AG04450 (cell line): ENCODE results near the gene EP400. TPM values are rescaled to one million over a fixed set of nuclear protein-coding genes. Genes with fewer than 3 reads are reported as not detected.

Experiments
- CTCF ChIA-PET: fragments of 300-600, 350-600 bp; formaldehyde crosslinking; extraction: SDS; loops from one replicate; lab custom pipeline; 2022; ENCODE audit warnings: antibody characterized with exemption, inconsistent platforms; lab: Charles Lee
- POLR2A ChIA-PET: fragments of 350-600 bp; formaldehyde crosslinking; extraction: SDS; loops from one replicate; lab custom pipeline; 2021; ENCODE audit warnings: antibody characterized with exemption, inconsistent platforms; lab: Yijun Ruan, JAX
- DNase-seq: peaks from one replicate; pipeline ENCODE4 v3.0.0-alpha.2; 2011; ENCODE audit warnings: low read depth, low spot score
- H3K27ac ChIP-seq: one replicate; pipeline ENCODE4 v1.5.1; 2012; ENCODE audit warnings: low read depth, low read length, control low read depth
- H3K27me3 ChIP-seq: one replicate; pipeline ENCODE4 v1.6.0; 2012; ENCODE audit warnings: low read length; ENCODE audit not compliant: control insufficient read depth, insufficient read depth
- H3K4me3 ChIP-seq: 2 replicates; pipeline ENCODE4 v1.5.1; 2011; ENCODE audit warnings: mild to moderate bottlenecking, low read depth, low read length, control low read depth
- H3K9me3 ChIP-seq: 2 replicates; pipeline ENCODE4 v1.5.1; 2012; ENCODE audit warnings: low read length; ENCODE audit not compliant: control insufficient read depth, insufficient read depth
- polyA plus RNA-seq: library from polyadenylated mRNA; depleted of rRNA; stranded (reverse); fragments of >200 nt; gene quantifications from 2 replicates; pipeline ENCODE4 v1.2.3, GENCODE V29; 2011
- TF ChIP-seq, protein P1 (sequence below): IDR thresholded peaks from 2 replicates; pipeline ENCODE4 v1.5.1; 2011; ENCODE audit warnings: low read depth, low read length, control low read depth, inconsistent platforms

Gene EP400
- polyA plus RNA-seq, 1 experiment = 5.4 TPM

DNA sequence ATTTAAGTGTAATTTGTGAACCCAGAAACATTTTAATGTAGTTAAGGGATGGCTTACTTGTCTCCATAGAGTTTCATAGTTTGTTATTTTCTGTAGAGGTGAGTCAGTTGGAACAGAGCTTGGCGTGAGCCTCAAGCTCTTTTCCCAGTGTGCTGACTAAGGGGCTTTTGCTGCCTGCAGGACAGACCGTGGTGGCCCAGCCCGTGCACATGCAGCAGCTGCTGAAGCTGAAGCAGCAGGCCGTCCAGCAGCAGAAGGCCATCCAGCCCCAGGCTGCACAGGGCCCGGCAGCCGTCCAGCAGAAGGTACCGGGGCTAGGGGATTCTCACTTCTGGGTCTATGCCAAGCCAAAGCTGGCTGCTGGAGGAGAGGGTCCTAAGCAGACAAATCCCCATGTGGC is 117.4 kb downstream of the EP400 start:
- no peaks in the 10 kb centered on the region for H3K27me3 ChIP-seq
- ChIA-PET CTCF (no interaction called here), POLR2A (no interaction called here)
- no peak for DNase-seq
- H3K27ac ChIP-seq = no peak overlapping the region
- no peaks in the 10 kb centered on the region for H3K9me3 ChIP-seq
- TF ChIP-seq, protein P1, sequence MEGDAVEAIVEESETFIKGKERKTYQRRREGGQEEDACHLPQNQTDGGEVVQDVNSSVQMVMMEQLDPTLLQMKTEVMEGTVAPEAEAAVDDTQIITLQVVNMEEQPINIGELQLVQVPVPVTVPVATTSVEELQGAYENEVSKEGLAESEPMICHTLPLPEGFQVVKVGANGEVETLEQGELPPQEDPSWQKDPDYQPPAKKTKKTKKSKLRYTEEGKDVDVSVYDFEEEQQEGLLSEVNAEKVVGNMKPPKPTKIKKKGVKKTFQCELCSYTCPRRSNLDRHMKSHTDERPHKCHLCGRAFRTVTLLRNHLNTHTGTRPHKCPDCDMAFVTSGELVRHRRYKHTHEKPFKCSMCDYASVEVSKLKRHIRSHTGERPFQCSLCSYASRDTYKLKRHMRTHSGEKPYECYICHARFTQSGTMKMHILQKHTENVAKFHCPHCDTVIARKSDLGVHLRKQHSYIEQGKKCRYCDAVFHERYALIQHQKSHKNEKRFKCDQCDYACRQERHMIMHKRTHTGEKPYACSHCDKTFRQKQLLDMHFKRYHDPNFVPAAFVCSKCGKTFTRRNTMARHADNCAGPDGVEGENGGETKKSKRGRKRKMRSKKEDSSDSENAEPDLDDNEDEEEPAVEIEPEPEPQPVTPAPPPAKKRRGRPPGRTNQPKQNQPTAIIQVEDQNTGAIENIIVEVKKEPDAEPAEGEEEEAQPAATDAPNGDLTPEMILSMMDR = no peak
- H3K4me3 ChIP-seq = no peak overlapping the region

DNA sequence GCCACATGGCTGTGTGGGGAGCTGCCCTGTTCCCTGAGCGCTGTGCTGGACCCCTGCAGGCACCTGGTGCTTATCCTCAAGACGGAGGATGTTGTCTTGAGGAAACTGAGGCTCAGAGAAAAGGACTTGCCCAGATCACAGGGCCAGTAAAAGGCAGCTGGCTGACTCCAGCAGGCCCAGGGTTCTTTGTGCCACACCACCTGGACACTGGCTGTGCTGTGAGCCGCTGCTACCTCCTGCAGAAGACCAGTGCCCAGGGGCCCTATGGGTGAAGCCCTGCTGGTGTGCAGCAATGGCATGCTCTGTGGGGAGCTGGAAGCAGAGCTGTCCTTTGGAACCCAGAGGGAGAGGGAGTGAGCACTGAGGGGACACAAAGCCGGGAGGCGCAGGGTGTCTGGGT is 118.5 kb downstream of the EP400 start:
- Histone ChIP-seq H3K4me3 (no peak overlapping the region), H3K27me3 (no peaks in the 10 kb centered on the region), H3K27ac (no peak overlapping the region), H3K9me3 (no peaks in the 10 kb centered on the region)
- DNase-seq = no peak
- POLR2A ChIA-PET = no interaction called here
- TF ChIP-seq, protein P1 = no peak
- CTCF ChIA-PET = no interaction called here

DNA sequence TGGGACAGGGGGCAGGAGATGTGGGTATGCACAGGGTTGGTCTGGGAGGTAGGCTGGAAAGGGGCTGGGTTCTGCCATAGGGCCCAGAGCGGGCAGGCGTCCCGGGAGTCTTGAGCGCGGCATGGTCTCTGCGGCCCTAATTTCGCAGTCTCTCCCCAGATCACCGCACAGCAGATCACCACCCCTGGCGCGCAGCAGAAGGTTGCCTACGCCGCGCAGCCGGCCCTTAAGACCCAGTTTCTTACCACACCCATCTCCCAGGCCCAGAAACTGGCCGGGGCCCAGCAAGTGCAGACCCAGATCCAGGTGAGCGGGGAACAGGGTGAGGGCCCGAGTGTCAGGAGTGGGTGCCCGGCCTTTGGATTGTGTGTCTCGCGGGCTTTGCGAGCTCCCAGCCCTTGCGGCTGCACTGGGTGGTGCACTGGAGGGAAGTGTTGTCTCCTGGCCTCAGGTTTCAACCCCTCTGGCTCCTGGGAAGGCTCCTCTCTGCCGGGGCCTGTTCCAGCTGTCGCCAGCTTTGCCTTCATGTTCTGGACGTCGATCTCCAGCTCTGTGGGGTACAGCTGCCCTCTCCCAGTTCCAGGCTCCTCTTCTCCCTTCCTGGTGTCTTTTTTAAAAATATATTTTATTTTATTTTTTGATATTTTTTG is 119.7 kb downstream of the EP400 start:
- ChIA-PET POLR2A (no interaction called here), CTCF (no interaction called here)
- no peak for DNase-seq
- Histone ChIP-seq H3K27me3 (no peaks in the 10 kb centered on the region), H3K4me3 (no peak overlapping the region), H3K27ac (no peak overlapping the region), H3K9me3 (no peaks in the 10 kb centered on the region)
- TF ChIP-seq, protein P1 = no peak

DNA sequence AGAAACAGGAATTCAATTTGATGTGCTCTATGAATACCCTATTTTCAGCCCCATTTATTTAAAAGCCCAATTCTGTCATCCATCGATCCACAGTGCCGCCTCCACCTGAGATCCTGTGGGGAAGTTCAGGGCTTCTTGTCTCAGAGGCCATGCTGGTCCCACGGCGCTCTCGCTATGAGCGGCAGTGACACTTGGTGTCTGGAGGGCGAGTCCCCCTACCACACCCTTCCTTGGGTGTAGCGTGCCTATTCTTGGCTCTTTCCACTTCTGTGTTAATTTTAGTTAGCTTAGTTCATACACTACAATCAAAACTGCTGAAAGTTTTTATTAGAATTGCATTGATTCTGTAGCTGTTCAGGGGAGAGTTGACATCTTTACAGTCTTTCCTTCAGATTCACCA is 120.6 kb downstream of the EP400 start:
- ChIA-PET CTCF (no interaction called here), POLR2A (no interaction called here)
- H3K27me3 ChIP-seq = no peaks in the 10 kb centered on the region
- DNase-seq = no peak
- H3K4me3 ChIP-seq = no peak overlapping the region
- H3K9me3 ChIP-seq = no peaks in the 10 kb centered on the region
- H3K27ac ChIP-seq = no peak overlapping the region
- TF ChIP-seq, protein P1 = no peak

DNA sequence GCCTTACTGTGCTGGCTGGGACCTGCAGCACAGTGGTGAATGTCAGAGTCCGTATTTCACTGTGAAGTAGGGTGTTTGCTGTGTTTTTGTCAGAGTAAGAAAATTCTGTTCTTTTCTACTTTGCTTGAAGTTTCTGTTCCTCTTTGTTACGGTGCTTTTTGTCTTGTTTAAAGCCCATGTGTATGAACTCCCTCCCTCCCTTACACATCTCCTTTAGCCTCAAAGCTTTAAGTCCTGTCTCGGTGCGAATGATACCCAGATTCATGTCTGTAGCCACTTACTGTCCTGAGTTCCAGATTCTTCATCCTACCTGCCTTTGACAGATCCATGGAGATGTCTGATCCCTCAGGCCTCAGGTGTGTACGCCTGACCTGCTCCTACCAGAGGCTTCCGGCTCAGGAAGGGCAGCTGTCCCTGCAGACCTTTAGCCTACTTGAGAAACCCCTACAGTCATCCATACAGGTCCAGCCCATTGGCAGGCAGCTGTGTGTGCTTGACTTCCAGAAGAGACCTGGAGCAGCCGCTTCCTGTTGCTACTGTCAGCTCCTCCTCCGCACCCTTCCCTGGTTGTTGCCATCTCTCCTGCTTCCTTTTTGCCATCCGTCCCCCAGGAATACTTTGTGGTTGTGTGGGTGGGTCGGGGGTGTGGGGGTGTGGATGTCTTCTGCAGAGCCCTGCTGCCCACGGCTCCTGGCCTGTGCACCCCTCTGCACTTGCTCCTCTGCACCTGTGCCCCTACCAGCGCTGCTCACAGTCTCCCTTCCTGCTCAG is 121.5 kb downstream of the EP400 start:
- no peak for DNase-seq
- Histone ChIP-seq H3K4me3 (no peak overlapping the region), H3K9me3 (no peaks in the 10 kb centered on the region), H3K27me3 (no peaks in the 10 kb centered on the region), H3K27ac (no peak overlapping the region)
- ChIA-PET POLR2A (no interaction called here), CTCF (no interaction called here)
- TF ChIP-seq, protein P1 = no peak
